ENCODE results near the gene PTDSS2.
A peak's percentile ranks its signal among the peaks of the same experiment; 100 is the strongest.

Gene PTDSS2

GRCh38 chr11:532986-533585 is 83.0 kb downstream of the PTDSS2 start:
- no peak for DNase-seq (ENCODE audit: low read depth)

- no peak for DNase-seq (ENCODE audit: low read depth)
Measured at GRCh38 chr11:533586-534395, 83.7 kb downstream of the PTDSS2 start.

GRCh38 chr11:534396-535209 is 84.5 kb downstream of the PTDSS2 start:
- no peak for DNase-seq (ENCODE audit: low read depth)

GRCh38 chr11:535210-535518 is 85.1 kb downstream of the PTDSS2 start:
- no peak for DNase-seq (ENCODE audit: low read depth)

GRCh38 chr11:535519-536454 is 85.7 kb downstream of the PTDSS2 start, which contains the start of gene HRAS:
TSS of gene HRAS (minus strand) at chr11:535576.
- peak; percentile 84 for DNase-seq (ENCODE audit: low read depth)

GRCh38 chr11:536841-537621 is 87.0 kb downstream of the PTDSS2 start, which contains the start of gene LRRC56:
TSS of gene LRRC56 (plus strand) at chr11:537527. CDS start at chr11:540685, 3,158 bp downstream.
- peak; percentile 81 for DNase-seq (ENCODE audit: low read depth)

- no peak for DNase-seq (ENCODE audit: low read depth)
Measured at GRCh38 chr11:537622-538430, 87.7 kb downstream of the PTDSS2 start.

- DNase-seq (ENCODE audit: low read depth): no peak
Measured at GRCh38 chr11:538431-539051, 88.5 kb downstream of the PTDSS2 start.

- DNase-seq (ENCODE audit: low read depth): no peak
Measured at GRCh38 chr11:539971-540481, 89.9 kb downstream of the PTDSS2 start.

Data from stimulated activated CD8-positive, alpha-beta memory T cell treated with anti-CD3 and anti-CD28 coated beads, Interleukin-15, amount 100 ng/mL, for 1 hour (primary cell).